Ramos (cell line): Measurements from ENCODE around the gene DLGAP1.
"Not testable (repeated sequence)": the region's sequence is repeated elsewhere in the genome, so short reads cannot be mapped to it uniquely, and the experiment has no call there.

Source experiments
- in situ Hi-C: fragments of 300-500 bp; cut with MboI; formaldehyde crosslinking; loops from one replicate; pipeline ENCODE4 v1.14.3; 2022; ENCODE audit warnings: low sequenced_read_pairs; ENCODE audit not compliant: unreplicated experiment

The DLGAP1 gene

DNA sequence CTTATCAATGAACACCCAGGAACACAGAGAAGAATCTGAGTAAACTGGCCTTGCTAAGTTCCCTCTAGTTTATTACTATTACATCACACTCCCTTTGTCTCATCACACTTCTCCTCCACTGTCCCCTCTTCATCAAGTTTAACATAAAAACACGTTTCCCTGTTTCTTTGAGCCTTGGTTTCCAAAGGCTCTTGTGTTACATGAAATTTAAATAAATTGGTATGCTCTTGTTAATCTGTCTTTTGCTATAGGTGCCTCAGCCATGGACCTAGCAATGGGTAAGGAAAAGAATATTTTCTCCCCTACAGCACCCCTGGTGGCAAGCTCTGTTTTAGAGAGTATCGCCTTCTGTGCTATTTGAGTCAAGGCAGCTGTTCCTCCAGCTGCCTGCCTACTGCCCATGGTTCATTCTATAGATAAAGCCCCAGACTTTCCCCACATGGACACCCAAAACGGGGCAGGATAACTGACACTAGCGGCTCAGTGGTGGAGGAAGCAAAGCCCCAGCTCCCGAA is 973.4 kb downstream of the DLGAP1 start:
- in situ Hi-C loops = no loop called here

DNA sequence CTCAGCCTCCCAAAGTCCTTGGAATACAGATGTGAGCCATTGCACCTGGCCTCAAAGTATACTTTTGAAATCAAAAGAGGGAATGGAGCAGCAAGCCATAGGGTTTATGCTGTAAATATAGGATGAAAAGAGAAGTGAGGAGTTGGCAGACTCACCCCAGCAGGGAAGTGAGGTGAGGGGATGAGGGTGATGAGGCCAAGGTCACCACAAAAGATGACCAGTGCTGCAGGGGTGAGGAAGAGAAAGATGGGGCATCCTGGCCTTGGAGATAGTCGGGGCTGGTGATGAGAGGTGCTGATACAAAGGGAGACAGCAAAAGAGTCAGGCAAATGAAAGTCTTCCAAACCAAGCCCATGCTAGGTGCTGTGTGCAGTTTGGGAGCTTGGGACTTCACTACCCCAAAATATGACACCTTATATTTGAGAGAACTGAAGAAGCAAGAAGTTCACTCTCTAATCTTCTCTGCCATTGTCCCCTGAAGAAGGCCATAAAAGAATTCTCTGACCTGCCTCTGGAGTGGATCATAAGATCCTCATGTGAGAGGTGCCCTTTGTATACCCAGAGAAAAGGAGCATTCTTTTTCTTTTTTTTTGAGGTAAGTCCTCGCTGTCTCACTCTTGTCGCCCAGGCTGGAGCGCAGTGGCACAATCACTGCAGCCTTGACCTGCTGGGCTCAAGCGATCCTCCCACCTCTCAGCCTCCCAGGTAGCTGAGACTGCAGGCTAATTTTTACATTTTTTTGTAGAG is 974.1 kb downstream of the DLGAP1 start:
- in situ Hi-C loops = no loop called here

DNA sequence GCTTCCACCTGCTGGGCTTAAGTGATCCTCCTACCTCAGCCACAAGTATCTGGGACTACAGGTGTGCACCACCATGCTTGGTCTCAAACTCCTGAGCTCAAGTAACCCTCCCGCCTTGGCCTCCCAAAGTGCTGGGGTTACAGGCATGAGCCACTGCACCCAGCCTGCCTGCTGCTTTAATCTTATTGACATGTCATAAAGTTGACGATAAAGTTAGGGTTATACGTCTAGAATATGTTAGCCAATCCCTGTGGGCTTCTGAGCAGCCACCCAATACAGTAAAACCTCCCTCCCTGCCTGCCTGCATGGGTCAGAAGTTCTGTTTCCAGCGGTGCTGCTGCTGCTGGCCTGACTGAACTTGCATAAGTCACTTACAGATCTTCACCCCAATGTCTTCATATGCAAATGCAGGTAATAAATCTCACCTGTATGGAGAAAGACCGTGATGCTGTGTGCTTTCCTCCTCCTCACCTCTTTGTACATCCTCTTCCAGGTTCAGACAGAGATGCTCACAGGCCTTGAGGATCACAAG is 975.1 kb downstream of the DLGAP1 start:
- in situ Hi-C loops = no loop called here

DNA sequence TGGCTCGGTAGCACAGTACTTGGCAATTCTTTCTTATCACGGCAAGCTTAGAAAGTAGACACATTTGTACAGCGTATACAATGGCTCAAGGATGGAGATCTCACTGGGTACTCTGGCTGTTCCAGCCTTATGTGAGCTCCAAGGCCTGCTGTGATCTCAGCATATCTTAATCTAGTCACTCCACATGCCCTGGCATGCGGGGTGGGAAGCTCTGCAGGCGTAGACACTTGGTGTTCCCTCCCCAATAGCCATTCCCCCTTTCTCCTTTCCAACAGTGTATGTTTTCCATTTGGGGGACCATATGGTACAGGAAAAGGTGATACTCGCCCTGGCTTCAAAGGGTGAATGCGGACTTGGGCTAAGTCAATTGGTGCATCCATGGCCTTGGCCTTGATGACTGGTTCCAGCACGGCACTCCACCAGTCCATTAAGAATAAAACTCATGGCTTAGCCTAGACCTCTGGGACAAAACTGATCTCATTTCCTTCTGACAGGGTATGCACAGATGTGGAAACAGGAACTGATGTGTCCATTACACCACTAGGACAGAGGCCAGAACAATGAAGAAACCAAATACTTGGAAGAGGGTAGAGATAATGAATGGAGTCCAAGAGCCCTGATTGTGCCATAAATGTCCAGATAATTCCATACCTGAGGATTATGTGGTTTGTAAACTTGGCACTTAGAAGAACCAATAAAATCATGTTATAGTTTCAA is 976.7 kb downstream of the DLGAP1 start:
- in situ Hi-C loops = no loop called here

DNA sequence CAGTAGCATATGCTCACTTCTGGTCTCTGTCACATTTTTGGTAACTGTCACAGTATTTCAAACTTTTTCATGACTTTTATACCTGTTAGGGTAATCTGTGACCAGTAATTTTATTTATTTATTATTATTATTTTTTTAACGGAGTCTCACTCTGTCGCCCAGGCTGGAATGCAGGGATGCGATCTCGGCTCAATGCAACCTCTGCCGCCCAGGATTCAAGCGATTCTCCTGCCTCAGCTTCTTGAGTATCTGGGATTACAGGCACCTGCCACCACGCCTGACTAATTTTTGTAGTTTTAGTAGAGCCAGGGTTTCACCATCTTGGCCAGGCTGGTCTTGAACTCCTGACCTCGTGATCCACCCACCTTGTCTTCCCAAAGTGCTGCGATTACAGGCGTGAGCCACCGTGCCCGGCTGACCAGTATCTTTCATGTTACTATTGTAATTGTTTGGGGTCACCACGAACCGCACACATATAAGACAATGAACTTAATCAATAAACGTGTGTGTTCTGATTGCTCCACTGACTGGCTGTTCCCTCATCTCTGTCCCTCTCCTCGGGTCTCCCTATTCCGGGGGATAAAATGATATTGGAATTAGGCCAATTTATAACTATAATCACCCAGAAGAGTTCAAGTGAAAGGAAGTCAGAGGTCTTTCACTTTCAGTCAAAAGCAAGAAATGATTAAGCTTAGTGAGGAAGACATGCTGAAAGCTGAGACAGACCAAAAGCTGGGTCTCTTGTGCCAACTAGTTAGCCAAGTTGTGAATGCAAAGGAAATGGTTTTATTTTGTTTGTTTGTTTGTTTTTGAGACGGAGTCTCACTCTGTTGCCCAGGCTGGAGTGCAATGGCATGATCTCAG is 982.2 kb downstream of the DLGAP1 start:
- in situ Hi-C loops = no loop called here

DNA sequence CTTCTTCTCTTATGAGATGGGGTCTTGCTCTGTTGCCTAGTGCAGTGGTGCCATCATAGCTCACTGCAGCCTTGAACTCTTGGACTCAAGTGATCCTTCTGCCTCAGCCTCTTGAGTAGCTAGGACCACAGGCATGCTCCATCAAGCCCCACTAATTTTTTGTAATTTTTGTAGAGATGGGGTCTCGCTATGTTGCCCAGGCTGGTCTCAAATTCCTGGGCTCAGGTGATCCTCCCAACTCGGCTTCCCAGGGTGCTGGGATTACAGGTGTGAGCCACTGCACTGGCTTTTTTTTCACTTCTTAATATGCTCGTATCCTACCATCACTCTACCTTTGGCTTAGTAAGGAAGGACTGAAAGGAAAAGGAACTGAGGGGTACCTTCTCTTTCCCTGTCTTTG is 983.0 kb downstream of the DLGAP1 start:
- in situ Hi-C loops = not testable (repeated sequence)

DNA sequence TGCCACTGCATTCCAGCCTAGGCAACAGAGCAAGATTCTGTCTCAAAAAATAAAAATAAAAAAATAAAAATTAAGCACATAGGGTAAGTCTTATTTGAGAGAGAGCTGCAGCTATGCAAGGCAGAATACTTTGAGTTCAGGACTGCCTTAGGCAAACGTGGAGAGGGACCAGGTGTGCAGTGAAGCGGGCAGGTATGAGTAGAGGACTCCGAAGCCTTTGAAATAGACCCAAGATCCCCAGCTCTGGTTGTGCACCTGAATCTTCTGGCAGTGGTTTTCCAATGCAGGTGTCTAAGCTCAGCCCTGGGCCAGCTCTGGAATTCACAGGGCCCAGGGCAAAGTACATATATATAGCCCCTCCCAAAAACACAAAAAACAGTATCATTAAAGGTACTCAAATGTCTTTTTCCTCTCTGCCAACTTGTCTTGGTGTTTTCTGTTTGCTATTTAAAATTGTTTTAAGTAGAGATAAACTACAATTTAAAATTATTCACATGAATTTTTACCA is 983.9 kb downstream of the DLGAP1 start:
- in situ Hi-C loops = no loop called here

DNA sequence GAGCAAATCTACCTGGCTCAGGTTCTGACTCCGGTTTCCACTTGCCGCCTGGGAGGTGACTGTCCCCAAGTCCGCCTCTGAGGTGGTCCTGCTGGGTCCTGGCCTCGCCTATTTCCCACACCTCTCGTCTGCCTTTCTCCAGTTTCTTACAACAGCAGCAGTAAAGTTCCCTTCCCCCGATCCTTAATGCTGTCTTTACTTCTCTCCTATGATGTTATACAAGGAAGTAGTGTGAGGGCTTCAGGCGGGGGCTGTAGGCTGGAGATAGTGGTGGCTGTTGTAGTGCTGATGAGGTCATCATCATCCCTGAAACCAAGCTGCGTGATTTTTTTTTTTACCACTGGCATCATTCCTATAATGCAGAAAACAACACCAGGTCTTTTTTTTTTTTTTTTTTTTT is 986.3 kb downstream of the DLGAP1 start:
- in situ Hi-C loops = no loop called here

DNA sequence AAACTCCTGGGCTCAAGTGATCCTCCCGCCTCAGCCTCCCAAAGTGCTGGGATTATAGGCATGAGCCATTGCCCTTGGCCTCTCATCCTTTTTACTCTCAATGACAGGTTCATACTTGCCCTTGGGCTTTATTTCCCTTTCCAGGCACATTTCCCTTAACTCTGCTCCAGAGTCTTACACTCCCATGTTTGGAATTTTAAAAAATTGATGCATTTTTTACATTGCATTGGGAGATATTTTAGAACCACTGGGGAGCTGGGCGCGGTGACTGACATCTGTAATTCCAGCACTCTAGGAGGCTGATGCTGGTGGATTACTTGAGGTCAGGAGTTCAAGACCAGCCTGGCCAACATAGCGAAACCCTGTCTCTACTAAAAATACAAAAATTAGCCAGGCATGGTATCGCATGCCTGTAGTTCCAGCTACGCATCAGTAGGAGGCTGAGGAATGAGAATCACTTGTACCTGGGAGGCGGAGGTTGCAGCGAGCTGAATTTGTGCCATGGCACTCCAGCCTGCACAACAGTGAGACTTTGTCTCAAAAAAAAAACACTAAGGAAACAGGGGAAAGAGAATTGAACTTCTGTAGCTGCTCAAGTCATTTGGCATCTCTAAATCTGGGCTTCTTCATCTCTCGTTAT is 986.9 kb downstream of the DLGAP1 start:
- in situ Hi-C loops = no loop called here

DNA sequence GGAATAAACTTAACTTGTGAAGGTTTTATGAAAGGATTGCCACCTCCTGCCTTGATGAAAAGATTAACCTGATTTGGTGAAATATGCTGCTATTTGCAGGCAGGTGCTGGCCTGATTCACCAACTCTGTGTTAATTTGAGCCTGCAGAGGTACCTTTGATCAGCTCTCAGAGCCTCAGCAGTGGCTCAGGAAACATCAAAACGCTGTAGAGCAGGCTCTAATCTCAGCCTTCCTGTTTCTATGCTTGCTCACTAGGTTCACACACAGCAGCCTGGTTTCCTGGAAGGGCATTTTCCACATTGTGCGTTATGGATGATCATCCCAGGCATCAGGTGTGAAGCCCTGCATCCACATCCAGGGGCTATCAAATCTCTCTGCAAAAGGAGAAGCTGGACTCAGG is 988.2 kb downstream of the DLGAP1 start:
- in situ Hi-C loops = no loop called here

DNA sequence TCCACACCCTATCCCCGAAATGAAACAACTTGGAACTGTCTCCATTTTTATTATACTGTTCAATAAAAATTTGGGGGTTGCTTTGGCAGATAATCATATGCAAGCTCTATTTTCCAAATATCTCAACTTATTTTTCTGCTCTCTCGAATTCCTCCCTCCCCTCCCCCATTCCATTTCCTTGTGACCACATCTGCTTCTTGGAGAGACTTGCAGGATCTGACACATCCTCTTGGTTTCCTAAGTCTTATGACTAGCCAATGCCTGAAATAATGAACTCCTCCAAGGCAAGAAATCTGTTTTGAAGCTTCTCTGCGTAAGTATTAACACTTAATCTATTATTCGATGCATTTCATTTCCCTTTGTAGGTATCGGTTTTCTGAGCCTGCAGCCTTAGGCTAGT is 989.1 kb downstream of the DLGAP1 start:
- in situ Hi-C loops = no loop called here

DNA sequence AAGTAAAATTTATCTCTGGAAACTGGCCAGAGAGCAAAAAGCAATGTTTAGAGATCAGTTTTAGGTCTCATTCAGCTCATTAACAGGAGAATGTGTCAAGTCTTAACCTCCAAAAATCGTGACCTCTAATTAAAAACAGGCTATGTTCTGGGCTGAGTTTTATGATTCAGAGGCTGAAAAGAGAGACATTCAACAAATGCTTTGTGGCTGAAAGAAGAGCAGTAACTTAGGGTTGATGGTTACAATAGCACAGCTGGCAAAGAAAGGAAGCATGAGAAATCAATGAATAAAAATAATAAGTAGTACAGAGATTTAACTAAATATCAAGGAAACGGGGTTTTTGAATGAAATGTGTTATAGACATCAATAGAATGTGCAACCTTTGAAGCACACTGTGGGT is 992.1 kb downstream of the DLGAP1 start:
- in situ Hi-C loops = no loop called here

DNA sequence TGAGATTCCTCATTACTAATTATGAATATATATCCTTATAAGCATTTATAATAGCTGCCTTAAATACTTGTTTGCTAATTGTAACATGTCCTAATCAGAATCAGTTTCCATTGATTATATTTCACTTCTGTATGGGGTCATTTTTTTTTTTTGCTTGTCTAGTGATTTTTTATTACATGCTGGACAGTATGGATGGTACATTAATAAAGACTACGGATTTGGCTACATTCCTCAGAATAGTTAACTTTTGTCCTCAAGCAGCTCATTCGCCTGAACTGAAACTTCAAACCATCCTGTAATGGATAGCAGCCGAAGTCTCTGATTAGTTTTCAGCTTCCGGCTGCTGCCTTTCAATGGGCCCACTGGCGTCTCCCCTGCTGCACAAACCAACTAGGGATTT is 993.4 kb downstream of the DLGAP1 start:
- in situ Hi-C loops = no loop called here

DNA sequence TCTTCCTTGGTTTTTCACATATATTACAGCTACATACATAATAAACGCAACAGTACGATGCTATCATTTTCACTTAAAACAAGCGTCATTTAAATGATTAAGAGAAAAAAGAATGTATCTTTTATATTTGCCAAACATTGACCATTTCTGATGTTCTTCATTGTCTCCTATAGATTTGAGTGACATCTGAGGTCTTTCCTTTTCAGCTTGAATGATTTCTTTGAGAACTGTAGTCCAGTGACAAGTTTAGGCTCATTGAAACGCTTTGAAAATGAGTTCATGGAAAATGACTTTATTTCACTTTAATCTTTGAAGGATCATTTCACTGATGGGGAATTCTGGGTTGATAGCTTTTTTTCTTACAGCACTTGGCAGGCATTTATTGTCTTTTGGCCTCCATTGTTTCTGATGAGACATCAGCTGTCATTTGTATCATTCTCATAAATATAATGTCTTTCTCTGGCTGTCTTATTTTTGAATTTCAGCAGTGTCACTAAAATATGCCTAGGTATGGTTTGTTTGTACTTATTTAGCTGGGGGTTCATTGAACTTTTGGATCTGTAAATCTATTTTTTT is 994.2 kb downstream of the DLGAP1 start:
- in situ Hi-C loops = no loop called here

DNA sequence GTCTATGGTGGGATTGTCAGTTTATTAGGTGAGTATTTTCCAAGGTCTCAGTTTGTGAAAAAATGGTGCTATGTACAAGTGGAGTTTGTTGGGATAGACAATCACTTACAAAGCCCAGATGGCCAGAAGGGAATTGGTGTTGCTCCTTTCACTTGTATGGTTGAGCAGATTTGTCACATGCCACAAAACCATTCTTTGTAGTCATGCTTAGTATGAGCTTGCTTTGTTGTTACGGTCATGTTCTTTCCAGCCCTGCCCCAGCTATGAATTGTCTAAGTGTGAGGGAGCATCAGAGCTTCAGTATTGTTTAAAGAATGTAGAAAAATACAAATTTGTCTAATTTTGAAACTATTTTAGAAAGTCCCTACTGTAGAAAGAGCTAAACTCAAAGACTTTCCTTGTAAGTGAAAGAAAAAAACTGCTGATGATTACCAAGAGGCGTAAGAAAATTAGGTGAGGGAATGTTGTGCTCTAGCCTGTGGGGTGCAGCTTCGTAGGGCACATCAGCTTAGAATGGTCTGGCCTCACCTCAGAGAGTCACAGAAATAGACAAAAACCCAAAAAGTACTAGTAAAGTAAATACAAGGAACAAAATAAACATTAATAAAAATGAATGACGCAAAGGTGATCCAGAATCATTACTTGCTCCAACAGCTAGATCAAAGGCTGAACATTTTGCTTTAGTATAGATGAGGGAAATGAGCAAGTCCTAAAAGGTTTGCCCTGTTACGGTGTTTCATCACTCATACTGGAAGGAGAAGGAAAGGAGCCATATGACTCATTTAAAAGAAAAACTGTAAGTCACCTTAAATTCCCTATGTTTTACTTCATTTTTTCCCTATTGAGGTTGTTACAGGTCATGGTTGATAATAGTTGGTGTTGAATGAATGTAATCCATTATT is 995.9 kb downstream of the DLGAP1 start:
- in situ Hi-C loops = loop anchor here (10.0 kb wide), 2 partner anchors 174 to 206 kb away; no protein-coding TSS in a partner anchor

DNA sequence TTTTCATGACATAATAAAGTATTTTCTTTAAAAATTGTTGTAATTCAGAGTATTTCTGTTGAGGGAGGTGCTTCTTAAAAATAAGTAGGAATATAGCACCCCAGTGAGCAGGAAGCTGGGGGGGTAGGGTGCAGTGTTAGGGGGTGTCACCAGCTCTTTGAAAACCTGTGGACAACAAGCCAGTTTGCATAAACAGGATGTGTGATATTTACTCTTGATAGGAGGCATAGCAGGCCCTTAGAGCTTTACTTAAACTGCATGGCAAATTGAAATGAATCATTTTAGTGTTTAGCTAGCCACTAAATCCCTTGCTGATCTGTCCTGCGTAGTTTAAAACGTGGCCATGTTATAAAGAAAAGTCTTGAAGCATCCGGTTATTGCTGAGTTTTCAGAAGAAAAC is 996.7 kb downstream of the DLGAP1 start:
- in situ Hi-C loops = loop anchor here (10.0 kb wide), 2 partner anchors 174 to 206 kb away; no protein-coding TSS in a partner anchor

DNA sequence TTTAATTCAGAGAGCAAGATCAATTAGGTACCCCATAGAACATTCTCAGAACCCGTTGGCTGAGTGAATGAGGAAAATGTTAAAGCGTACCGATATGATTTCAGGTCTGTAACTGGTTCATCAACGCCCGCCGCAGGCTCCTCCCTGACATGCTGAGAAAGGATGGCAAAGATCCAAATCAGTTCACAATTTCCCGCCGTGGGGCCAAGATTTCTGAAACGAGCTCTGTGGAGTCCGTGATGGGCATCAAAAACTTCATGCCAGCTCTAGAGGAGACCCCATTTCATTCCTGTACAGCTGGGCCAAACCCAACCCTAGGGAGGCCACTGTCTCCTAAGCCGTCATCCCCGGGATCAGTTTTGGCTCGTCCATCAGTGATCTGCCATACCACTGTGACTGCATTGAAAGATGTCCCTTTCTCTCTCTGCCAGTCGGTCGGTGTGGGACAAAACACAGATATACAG is 997.8 kb downstream of the DLGAP1 start:
- in situ Hi-C loops = loop anchor here (10.0 kb wide), 2 partner anchors 172 to 208 kb away; no protein-coding TSS in a partner anchor

DNA sequence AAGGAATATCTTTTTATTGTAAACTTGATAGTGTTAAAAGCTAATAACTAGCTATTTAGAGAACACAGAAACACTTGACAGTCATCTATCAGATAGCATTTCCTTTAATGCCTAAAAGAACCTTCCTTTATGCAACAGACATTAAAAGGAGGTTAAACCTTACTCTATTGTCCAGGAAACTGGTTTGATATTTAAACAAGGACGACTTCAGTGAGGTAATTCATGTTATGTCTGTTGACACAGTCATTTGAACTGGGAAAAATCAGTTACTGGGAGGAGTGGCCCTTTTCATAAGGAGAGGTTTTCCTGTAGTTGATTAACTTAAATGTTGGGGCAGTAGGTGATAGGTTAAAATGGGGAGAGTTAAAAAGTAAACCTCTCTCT is 998.4 kb downstream of the DLGAP1 start:
- in situ Hi-C loops = loop anchor here (10.0 kb wide), 2 partner anchors 172 to 208 kb away; no protein-coding TSS in a partner anchor
